Fibroblast of mammary gland (primary cell): ENCODE measurements around the gene AVPR1B.

Experiments used
- DNase-seq: peaks from one replicate; pipeline ENCODE4 v3.0.0-alpha.2; 2010; ENCODE audit warnings: low read depth
- H3K4me3 ChIP-seq: 2 replicates; pipeline ENCODE4 v1.5.1; 2011; ENCODE audit warnings: low read depth, mild to moderate bottlenecking, low read length, moderate library complexity; ENCODE audit not compliant: control insufficient read depth
- TF ChIP-seq, protein P1 (sequence below): conservative IDR thresholded peaks from 2 replicates; pipeline ENCODE4 v1.5.1; 2011; ENCODE audit warnings: low read depth, low read length, inconsistent platforms; ENCODE audit not compliant: control insufficient read depth, insufficient read depth

The AVPR1B gene

DNA sequence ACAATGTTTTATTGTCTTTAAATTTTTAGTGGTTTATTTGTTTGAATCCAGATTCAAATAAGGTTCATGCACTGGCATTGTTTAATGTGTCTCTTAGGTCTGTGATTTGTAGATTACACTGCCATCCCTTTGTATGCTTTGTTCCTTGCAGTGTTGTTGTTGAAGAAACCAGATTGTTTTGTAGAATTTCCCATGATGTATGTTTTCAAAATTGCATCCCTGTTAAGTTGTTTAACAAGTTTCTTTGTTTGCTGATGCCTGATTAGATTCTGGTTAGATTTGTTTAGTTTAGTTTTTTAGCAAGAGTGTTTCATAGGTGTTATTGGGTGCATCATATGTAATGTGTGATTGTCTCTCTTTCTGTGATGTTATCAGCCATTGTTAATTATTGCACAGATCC lies 5.5 kb upstream of the AVPR1B start:
- no peak overlapping the region for H3K4me3 ChIP-seq
- DNase-seq = no peak
- TF ChIP-seq, protein P1, sequence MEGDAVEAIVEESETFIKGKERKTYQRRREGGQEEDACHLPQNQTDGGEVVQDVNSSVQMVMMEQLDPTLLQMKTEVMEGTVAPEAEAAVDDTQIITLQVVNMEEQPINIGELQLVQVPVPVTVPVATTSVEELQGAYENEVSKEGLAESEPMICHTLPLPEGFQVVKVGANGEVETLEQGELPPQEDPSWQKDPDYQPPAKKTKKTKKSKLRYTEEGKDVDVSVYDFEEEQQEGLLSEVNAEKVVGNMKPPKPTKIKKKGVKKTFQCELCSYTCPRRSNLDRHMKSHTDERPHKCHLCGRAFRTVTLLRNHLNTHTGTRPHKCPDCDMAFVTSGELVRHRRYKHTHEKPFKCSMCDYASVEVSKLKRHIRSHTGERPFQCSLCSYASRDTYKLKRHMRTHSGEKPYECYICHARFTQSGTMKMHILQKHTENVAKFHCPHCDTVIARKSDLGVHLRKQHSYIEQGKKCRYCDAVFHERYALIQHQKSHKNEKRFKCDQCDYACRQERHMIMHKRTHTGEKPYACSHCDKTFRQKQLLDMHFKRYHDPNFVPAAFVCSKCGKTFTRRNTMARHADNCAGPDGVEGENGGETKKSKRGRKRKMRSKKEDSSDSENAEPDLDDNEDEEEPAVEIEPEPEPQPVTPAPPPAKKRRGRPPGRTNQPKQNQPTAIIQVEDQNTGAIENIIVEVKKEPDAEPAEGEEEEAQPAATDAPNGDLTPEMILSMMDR = no peak

DNA sequence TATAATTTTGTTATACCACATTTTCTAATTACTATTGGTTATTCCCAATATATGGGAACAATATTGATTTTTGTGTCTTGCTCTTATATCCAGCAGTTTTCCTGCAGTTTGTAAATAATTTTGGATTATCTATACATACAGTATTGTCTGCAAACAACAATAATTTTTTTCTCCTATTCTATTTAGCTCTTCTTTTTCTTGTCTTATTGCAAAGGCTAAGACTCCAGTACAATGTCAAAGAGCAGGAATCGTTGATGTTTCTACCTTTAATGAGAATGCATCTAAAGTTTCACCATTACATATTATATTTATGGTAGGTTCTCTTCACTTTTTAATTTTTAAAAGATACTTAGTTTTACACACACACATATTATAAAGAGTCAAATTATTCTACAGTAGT lies 4.1 kb upstream of the AVPR1B start:
- DNase-seq = no peak
- H3K4me3 ChIP-seq = no peak overlapping the region
- TF ChIP-seq, protein P1 = no peak

DNA sequence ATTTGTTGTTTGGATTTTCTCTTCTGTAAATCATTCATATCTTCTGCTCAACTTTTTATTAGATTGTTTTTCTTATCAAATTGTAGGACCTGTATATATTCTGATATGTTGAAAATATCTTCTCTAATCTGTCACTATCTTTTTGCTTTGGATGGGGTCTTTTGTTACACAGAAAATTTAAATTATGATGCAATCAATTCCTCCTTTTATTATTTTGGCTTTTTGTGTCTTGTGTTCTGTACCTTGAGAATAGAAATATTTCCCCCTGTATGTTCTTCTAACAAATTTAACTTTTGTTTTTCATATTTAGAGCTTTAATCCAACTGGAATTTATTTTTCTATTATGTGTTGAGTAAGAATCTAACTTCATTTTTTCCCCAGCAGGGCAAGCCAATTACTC lies 3.2 kb upstream of the AVPR1B start:
- H3K4me3 ChIP-seq = no peak overlapping the region
- TF ChIP-seq, protein P1 = no peak
- DNase-seq = no peak

DNA sequence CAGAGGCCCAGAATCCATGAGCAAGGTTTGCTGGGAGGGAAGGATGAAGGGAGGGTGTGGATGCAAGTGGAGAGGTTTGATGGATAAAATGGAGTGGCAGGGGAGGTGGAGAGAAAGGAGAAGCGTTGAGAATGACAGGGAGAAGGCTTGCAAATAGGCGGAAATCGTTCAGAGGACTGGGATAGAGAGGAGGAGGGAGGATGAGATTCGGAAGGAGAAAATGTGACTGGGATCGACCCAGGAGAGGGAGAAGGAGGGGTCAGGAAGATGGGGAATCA lies 376 bp downstream of the AVPR1B start:
- TF ChIP-seq, protein P1 = no peak
- no peak for DNase-seq
- H3K4me3 ChIP-seq = no peak overlapping the region

DNA sequence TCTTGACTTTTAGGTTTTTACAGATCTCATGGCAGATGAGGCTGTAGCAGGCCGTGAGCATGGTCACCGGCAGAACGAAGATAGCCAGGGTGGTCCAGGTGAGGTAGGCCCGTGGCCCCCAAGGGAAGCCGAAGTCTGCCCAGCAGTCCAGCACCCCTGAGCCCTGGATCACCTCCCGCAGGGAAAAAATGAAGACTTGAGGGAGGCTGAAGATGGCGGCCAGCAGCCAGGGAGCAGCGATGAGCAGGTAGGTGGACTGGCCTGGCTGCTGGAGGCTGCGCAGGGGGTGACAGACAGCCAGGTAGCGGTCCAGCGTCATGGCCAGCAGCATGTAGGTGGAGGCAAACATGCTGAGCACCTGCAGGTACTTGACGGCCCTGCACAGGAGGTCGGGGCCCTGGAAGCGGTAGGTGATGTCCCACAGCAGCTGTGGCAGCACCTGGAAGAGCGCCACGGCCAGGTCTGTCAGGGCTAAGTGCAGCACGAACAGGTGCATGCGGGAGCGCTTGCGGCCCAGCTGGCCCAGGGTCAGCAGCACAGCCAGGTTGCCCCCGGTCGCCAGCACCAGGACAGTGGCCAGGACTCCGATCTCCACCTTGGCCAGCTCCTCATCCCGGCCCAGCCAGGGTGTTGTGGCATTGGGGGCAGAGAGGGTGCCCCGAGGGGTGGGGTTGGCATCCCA lies 856 bp downstream of the AVPR1B start:
- no peak overlapping the region for H3K4me3 ChIP-seq
- DNase-seq = no peak
- TF ChIP-seq, protein P1 = no peak

DNA sequence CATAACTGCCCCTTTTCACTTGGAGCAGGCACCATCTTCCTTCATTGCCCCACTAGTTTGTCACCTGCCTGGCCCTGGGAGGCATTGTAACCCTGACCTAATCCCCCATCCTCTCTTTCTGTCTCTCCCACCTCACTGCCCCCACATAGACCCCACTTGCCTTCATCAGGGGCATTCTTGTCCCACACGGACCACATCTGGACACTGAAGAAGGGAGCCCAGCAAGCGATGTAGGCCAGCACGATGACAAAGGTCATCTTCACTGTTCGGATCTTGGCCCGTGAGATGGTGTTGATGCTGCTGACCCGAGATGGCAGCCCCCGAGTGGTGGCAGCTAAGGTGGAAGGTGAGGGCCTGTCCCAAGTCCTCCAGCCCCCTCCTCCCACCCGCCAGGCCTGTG lies 1.4 kb downstream of the AVPR1B start:
- H3K4me3 ChIP-seq = no peak overlapping the region
- TF ChIP-seq, protein P1 = no peak
- no peak for DNase-seq
